Gastroesophageal sphincter (tissue), 4 donors: ENCODE measurements around the gene DLK2. TPM values are rescaled to one million over a fixed set of nuclear protein-coding genes. Genes with fewer than 3 reads are reported as not detected.

Experiments
- ATAC-seq: fragments of 150-250 bp; one replicate; pipeline ENCODE4 v1.9.1; 2016; ENCODE audit warnings: mild to moderate bottlenecking, moderate library complexity
- H3K27ac ChIP-seq, 4 donors: fragments of 200-600 bp; sonication (generic) in 3 of 4; 1 replicate in 3 of 4; 2 replicates in 1 of 4; pipeline ENCODE4 v1.5.1; 2016 to 2019
- H3K27me3 ChIP-seq: fragments of 200-600 bp; sonication (generic); one replicate; pipeline ENCODE4 v1.5.1; 2019
- H3K36me3 ChIP-seq, 2 donors: fragments of 200-600 bp; sonication (generic); one replicate each; pipeline ENCODE4 v1.5.1; 2019; ENCODE audit warnings: control low read depth in 1 of 2
- H3K4me1 ChIP-seq, 3 donors: fragments of 200-600 bp; sonication (generic); 1 replicate in 2 of 3; 2 replicates in 1 of 3; pipeline ENCODE4 v1.5.1; 2016 to 2019; ENCODE audit warnings: control low read depth in 2 of 3
- H3K4me3 ChIP-seq, 2 donors: fragments of 200-600 bp; sonication (generic); one replicate each; pipeline ENCODE4 v1.5.1; 2019; ENCODE audit warnings: mild to moderate bottlenecking in 1 of 2, moderate library complexity in 1 of 2
- H3K9me3 ChIP-seq, 3 donors: fragments of 200-600 bp; sonication (generic); one replicate each; pipeline ENCODE4 v1.5.1; 2017 to 2019; ENCODE audit warnings: control low read depth in 2 of 3
- EP300 ChIP-seq: sonication (generic); formaldehyde crosslinking; IDR thresholded peaks from one replicate; pipeline ENCODE4 v1.6.1; 2017; ENCODE audit warnings: antibody characterized with exemption, mild to moderate bottlenecking
- POLR2A ChIP-seq, 2 donors: fragments of 450-650 bp; IDR thresholded peaks; one replicate each; pipeline ENCODE4 v1.6.1; 2017; ENCODE audit warnings: antibody characterized with exemption in 2 of 2, mild to moderate bottlenecking in 2 of 2, moderate library complexity in 1 of 2
- POLR2AphosphoS5 ChIP-seq: sonication (generic); formaldehyde crosslinking; IDR thresholded peaks from one replicate; pipeline ENCODE4 v1.6.1; 2017; ENCODE audit warnings: antibody characterized with exemption
- WGBS, 2 donors: methylation state at CpG; one replicate each; pipeline ENCODE4 v1.1.5; 2018; ENCODE audit warnings: low coverage in 1 of 2; 5-methylcytosine and 5-hydroxymethylcytosine counted together
- total RNA-seq, 4 donors: library from RNA; depleted of rRNA; stranded (reverse); fragments of >200 nt; gene quantifications; one replicate each; pipeline ENCODE4 v1.1.0, GENCODE V29; 2016
- TF ChIP-seq, protein P1 (sequence below), 4 experiments: fragments of 200-600 bp in 2 of 4; fragments of 450-650 bp in 2 of 4; sonication (generic) in 1 of 4; IDR thresholded peaks; one replicate each; pipeline ENCODE4 v1.5.1; 2017 to 2019; ENCODE audit warnings: antibody characterized with exemption in 4 of 4, mild to moderate bottlenecking in 2 of 4, moderate library complexity in 2 of 4

Gene DLK2
- total RNA-seq, 4 donors from 2014 or later: 0.54 TPM; not detected in 3

DNA sequence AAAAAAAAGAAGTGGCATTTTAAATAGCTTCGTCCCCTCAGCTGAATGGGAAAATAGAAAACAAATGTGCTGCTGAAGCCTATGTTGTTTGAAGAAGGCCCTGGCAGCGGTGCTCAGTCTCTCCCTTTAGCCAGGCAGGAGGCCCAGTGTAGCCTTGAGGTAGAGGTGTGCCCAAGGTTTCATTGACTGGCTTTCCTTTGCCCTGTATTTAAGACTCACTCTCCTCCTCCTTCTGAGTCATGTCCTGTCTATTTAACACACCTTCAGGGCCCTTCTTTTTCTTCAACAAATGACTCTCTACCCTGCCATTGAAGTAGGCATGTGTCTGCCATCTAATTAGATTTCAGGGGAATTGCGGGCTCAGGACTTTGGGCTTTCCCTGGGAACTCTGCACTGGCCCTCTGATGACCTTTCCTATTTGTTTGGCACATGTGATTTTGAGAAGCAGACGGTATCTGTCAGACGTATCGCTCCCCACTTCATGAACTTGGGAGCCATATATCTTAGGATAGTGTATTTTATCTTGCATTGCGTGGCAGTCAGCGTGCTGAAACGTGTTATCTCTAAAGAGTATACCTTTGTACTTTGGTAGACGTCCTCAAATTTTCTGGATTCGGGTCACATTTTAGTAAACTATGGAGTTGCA, 26.4 kb upstream of the DLK2 start:
- Histone ChIP-seq H3K4me3 (no peak overlapping the region), H3K27ac (no peak overlapping the region), H3K36me3 (peaks cover 0 to 11% of the 10 kb centered on the region in 2 donors), H3K4me1 (peaks cover 0 to 40% (median 11%) of the 10 kb centered on the region in 3 donors), H3K27me3 (no peaks in the 10 kb centered on the region), H3K9me3 (no peaks in the 10 kb centered on the region)
- WGBS, 2 donors: 80% methylated on average over 5 to 11 of the region's 11 CpGs
- TF ChIP-seq POLR2A (IDR thresholded peaks at IDR 0.05): no peak
- TF ChIP-seq, protein P1, sequence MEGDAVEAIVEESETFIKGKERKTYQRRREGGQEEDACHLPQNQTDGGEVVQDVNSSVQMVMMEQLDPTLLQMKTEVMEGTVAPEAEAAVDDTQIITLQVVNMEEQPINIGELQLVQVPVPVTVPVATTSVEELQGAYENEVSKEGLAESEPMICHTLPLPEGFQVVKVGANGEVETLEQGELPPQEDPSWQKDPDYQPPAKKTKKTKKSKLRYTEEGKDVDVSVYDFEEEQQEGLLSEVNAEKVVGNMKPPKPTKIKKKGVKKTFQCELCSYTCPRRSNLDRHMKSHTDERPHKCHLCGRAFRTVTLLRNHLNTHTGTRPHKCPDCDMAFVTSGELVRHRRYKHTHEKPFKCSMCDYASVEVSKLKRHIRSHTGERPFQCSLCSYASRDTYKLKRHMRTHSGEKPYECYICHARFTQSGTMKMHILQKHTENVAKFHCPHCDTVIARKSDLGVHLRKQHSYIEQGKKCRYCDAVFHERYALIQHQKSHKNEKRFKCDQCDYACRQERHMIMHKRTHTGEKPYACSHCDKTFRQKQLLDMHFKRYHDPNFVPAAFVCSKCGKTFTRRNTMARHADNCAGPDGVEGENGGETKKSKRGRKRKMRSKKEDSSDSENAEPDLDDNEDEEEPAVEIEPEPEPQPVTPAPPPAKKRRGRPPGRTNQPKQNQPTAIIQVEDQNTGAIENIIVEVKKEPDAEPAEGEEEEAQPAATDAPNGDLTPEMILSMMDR (IDR thresholded peaks at IDR 0.05): no peak
- TF ChIP-seq POLR2AphosphoS5: no peak
- no peak for TF ChIP-seq EP300
- ATAC-seq: no peak

GRCh38 chr6:43481075-43481474, 25.7 kb upstream of the DLK2 start:
- Histone ChIP-seq H3K27me3 (no peaks in the 10 kb centered on the region), H3K27ac (no peak overlapping the region), H3K4me1 (peaks cover 0 to 41% (median 11%) of the 10 kb centered on the region in 3 donors), H3K4me3 (no peak overlapping the region), H3K36me3 (peaks cover 0 to 9% of the 10 kb centered on the region in 2 donors), H3K9me3 (no peaks in the 10 kb centered on the region)
- 88% methylated on average over 2 of the region's 2 CpGs; no CpG with 5 or more reads in 1 of the 2 donors for WGBS, 2 donors
- ATAC-seq: no peak
- no peak for TF ChIP-seq POLR2A (IDR thresholded peaks at IDR 0.05)
- TF ChIP-seq EP300: no peak
- TF ChIP-seq, protein P1 (IDR thresholded peaks at IDR 0.05): no peak
- TF ChIP-seq POLR2AphosphoS5: no peak

DNA sequence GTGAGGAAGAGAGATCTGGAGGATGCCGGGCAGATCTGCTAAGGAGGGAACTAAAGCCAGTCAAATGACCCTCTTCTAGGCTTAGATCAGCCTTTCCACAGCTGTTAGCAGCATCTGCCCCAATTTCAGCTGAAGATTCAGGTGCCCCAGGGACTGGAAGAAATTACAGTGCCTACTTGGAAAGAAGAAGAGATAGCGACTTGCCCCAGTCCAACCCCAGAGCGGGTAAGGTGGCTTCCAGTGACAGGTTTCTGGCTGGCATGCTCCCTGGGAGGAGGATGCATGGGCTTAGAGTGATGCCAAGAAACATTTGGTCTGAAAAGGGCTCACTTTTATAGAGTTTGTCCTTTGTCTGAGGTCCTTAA, 22.6 kb upstream of the DLK2 start:
- WGBS, 2 donors: 19 to 23% methylated on average over 3 of the region's 3 CpGs
- peak overlapping the region; percentile 61 to 86 (median 83) for H3K27ac ChIP-seq
- ATAC-seq: no peak
- peaks cover 0 to 41% (median 11%) of the 10 kb centered on the region in 3 donors for H3K4me1 ChIP-seq
- TF ChIP-seq, protein P1 (IDR thresholded peaks at IDR 0.05): no peak
- TF ChIP-seq POLR2AphosphoS5 (no peak), POLR2A (IDR thresholded peaks at IDR 0.05) (no peak), EP300 (no peak)
- H3K27me3 ChIP-seq: no peaks in the 10 kb centered on the region
- H3K36me3 ChIP-seq: no peaks in the 10 kb centered on the region
- peak overlapping the region; percentile 77 for H3K4me3 ChIP-seq
- no peaks in the 10 kb centered on the region for H3K9me3 ChIP-seq

GRCh38 chr6:43477235-43478007, 22.1 kb upstream of the DLK2 start, which contains the start of gene TJAP1:
TJAP1 (plus strand) TSS chr6:43477570; CDS start chr6:43499002, 21,432 bp downstream.
- Histone ChIP-seq H3K4me1 (peaks cover 0 to 41% (median 11%) of the 10 kb centered on the region in 3 donors), H3K27ac (peak within 1 kb of the TSS; percentile 61 to 86 (median 83)), H3K36me3 (no peaks in the 10 kb centered on the region), H3K27me3 (no peaks in the 10 kb centered on the region), H3K4me3 (peak within 1 kb of the TSS; percentile 77), H3K9me3 (no peaks in the 10 kb centered on the region)
- TF ChIP-seq POLR2A (IDR thresholded peaks at IDR 0.05) (peak; percentile 40 to 66), POLR2AphosphoS5 (peak; percentile 90), EP300 (no peak)
- TF ChIP-seq, protein P1 (IDR thresholded peaks at IDR 0.05): no peak
- ATAC-seq: peak; percentile 99
- 0 to 1% methylated on average over 10 to 15 of the region's 34 CpGs for WGBS, 2 donors
